Measurements from ENCODE around the gene NDEL1.

DNA sequence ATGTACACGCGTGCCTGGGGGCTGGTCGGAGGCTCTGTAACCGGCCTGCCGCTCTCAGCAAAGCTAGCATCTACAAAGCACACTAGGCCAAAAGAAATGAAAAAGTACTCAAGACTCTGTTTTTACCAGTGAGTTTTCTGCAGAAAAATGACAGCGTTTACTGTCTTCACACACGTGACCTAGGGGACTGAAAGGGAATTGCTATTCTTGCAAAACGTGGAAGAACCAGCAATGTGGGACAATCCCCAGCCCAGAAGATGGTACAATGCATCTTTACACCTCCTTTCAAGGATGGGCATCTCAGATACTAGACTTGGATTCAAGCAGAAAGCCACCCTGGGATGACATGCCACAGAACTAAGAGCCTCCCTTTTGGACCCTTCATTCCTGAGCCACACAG, 41.5 kb downstream of the NDEL1 start:
- TF ChIP-seq POLR2AphosphoS5 (IDR thresholded peaks at IDR 0.05) (no peak), POLR2A (IDR thresholded peaks at IDR 0.05) (no peak)
- TF ChIP-seq, protein P1, sequence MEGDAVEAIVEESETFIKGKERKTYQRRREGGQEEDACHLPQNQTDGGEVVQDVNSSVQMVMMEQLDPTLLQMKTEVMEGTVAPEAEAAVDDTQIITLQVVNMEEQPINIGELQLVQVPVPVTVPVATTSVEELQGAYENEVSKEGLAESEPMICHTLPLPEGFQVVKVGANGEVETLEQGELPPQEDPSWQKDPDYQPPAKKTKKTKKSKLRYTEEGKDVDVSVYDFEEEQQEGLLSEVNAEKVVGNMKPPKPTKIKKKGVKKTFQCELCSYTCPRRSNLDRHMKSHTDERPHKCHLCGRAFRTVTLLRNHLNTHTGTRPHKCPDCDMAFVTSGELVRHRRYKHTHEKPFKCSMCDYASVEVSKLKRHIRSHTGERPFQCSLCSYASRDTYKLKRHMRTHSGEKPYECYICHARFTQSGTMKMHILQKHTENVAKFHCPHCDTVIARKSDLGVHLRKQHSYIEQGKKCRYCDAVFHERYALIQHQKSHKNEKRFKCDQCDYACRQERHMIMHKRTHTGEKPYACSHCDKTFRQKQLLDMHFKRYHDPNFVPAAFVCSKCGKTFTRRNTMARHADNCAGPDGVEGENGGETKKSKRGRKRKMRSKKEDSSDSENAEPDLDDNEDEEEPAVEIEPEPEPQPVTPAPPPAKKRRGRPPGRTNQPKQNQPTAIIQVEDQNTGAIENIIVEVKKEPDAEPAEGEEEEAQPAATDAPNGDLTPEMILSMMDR (IDR thresholded peaks at IDR 0.05) = no peak
